GM19438 (cell line): ENCODE data around the gene ANKRD44.
A peak's percentile ranks its signal among the peaks of the same experiment; 100 is the strongest.

Experiments used
- ATAC-seq: cut with Tn5 transposase; IDR thresholded peaks from one replicate; pipeline ENCODE4 v1.9.1; 2021; ENCODE audit warnings: low read depth; ENCODE audit not compliant: unreplicated experiment

The ANKRD44 gene

GRCh38 chr2:197322724-197323720 is 12.4 kb upstream of the ANKRD44 start:
- peak; percentile 40 for ATAC-seq

DNA sequence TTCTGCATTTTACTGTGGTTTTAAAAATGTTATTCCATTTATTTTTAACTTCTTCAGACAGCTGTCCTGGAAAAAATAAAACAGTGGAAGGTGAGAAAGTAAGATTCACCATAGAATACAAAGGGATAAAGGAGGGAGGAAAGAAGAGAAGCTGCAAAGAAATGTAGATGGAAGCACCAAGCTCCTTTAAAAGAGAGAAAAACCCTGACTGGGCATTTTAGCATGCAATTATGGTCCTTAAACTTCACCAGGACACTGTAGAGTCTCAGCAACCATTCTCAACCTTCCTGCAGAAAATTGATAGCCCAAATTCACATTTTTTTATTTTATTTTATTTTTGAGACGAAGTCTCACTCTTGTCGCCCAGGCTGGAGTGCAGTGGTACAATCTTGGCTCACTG is 11.6 kb upstream of the ANKRD44 start:
- ATAC-seq = no peak

GRCh38 chr2:197315371-197315770 is 4.8 kb upstream of the ANKRD44 start:
- ATAC-seq = no peak

- no peak for ATAC-seq
Observed at GRCh38 chr2:197312186-197312585, 1.6 kb upstream of the ANKRD44 start.

- ATAC-seq = no peak
Observed at GRCh38 chr2:197311421-197312033, 947 bp upstream of the ANKRD44 start.

- no peak for ATAC-seq
Observed at GRCh38 chr2:197310987-197311420, 424 bp upstream of the ANKRD44 start.

DNA sequence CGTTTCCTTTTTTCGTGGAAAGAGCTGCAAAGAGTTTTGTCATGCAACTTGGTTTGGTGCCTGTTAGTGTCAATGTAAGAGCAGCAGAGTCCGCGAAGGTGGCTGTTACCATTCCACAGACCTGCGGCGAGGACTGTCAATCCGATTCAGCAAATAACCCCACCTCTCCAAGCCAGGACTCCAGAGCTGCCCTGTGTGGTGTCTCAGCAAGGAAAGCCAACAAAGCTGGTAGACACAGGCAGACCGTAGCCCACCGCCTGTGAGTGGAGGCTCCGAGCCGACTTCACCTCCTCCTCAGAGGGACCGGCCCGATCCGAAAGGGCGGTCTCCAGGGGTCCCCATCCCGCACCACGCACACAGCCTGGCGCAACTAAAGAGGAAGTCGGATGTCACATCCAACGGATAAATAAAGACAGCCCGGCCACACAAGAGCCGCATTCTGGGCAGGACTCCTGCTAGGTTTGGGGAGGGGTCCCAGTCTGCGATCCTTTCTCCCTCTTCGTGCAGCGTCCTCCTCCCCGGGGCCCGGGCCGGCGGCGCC is 819 bp downstream of the ANKRD44 start:
- ATAC-seq = no peak

- no peak for ATAC-seq
Observed at GRCh38 chr2:197308996-197309690, 1.4 kb downstream of the ANKRD44 start.

- no peak for ATAC-seq
Observed at GRCh38 chr2:197308585-197308984, 2.0 kb downstream of the ANKRD44 start.

DNA sequence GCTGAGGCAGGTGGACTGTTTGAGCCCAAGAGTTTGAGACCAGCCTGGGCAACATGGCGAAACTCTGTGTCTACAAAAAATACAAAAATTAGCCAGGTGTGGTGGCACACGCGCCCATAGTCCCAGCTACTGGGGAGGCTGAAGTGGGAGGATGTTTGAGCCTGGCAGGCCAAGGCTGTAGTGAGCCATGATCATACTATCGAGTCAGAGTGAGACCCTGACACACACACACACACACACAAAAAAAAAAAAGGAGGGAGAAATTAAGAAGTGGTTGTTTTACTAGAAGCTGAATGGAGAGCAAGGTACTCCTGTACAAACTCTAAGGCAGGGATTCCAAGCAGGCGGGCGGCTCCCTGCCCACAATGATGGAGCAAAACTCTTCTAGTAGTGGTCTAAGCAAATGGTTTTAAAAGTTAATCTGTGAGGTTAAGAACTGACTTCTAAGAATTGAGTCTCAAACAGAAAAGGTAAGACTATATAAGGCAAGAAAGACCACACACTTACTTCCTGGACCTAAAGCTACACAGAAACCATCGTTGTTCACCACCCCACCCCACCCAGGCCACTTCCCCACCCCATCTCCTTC is 2.6 kb downstream of the ANKRD44 start:
- ATAC-seq = peak; percentile 21

- ATAC-seq = no peak
Observed at GRCh38 chr2:197307236-197307932, 3.2 kb downstream of the ANKRD44 start.

GRCh38 chr2:197306696-197307040 is 3.9 kb downstream of the ANKRD44 start:
- no peak for ATAC-seq

DNA sequence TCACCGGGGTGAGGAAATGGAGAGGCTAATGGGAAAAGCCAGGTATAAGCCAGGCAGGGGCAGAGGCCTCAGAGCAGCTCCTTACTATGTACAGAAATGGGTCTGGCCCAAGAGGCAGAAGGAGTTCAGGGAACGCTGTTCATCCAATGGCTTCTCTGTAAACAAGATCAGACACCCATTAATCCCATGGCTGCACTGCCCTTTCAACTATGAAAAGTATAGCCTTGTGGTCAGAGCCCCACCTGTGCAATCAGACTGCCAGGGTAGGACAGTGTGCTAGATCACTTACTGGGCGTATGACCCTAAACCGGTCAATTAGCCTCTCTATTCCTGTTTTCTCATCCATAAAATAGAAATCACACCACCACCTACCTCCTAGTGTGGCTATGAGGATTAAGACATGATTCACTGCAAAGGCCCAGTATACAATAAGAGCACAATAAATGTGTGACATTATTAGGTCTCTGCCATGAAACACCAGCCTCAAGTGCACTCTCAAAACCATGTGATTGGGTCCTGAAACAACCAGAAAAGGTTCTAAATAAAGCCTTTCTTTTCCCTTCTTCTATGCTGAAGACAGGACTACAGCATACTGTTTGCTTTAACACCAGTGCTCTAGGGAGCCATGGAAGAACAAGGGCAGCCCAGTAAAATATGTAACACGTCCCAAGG is 4.4 kb downstream of the ANKRD44 start:
- no peak for ATAC-seq

GRCh38 chr2:197304556-197305011 is 6.0 kb downstream of the ANKRD44 start:
- peak; percentile 29 for ATAC-seq

DNA sequence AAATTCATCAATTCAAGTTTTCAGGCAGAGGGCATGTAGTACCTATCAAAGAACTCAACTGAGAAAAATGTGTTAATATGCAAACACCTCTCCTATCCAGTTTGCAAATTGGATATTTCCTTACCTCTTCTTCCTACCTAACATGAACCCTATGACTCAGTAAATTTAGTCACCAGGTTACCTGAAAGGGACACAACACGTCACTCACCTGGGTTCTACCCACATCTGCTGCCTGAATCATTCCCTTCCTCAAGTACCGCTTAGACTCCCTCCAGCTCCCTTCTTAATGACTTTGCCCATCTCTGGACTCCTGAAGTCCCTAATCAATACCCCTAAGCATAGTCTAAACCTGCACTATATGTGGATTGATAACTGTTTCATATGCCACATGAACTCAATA is 10.4 kb downstream of the ANKRD44 start:
- no peak for ATAC-seq

GRCh38 chr2:197298609-197299008 is 12.0 kb downstream of the ANKRD44 start:
- ATAC-seq = no peak

GRCh38 chr2:197297772-197298318 is 12.7 kb downstream of the ANKRD44 start:
- no peak for ATAC-seq

- ATAC-seq = no peak
Observed at GRCh38 chr2:197297266-197297665, 13.3 kb downstream of the ANKRD44 start.

DNA sequence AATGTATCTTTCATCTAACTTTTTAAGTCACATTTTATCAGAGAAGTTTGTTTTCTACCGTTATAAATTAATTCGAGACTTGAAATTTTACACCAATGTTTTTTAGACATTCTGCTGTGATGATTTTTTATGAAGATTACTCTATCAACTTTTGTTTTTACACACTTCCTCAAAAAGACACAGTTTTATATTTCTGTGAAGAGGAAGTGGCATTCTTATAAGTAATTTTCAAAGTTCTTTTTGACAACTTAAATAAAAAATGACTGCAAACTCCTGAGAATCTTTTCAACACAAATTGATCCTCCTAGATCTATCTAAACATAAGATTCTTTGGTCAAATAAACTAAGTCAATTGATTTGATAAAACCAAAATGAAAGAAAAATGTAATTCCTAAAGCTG is 13.7 kb downstream of the ANKRD44 start:
- no peak for ATAC-seq
